ENCODE data around the gene EHBP1.

Gene EHBP1

GRCh38 chr2:63092857-63093256 is 387.3 kb downstream of the EHBP1 start:
- DNase-seq, result no peak

- DNase-seq, result no peak
These were observed 388.0 kb downstream of the EHBP1 start for GRCh38 chr2:63093502-63093901.

Data from 8988T (cell line).